ENCODE data around the gene NCLN. TPM values are rescaled to one million over a fixed set of nuclear protein-coding genes. Genes with fewer than 3 reads are reported as not detected.

Gene NCLN
- total RNA-seq, 2 experiments from 2014 or later = 55.9 to 56.8 TPM

- H3K27me3 Mint-ChIP-seq = no peaks in the 10 kb centered on the region
- H3K9me3 Mint-ChIP-seq = no peaks in the 10 kb centered on the region
- no peak overlapping the region for H3K4me3 Mint-ChIP-seq
- intact Hi-C loops (cut with micrococcal nuclease) = no loop called here
- peaks cover 10% of the 10 kb centered on the region for H3K4me1 Mint-ChIP-seq (ENCODE audit: low read depth)
- CTCF ChIA-PET = interaction anchor here (1.0 kb wide), 1 partner anchor 262 kb away, joined by 3 read pairs; no protein-coding TSS in a partner anchor
- no peak overlapping the region for H3K27ac Mint-ChIP-seq
- TF ChIP-seq, protein P1, sequence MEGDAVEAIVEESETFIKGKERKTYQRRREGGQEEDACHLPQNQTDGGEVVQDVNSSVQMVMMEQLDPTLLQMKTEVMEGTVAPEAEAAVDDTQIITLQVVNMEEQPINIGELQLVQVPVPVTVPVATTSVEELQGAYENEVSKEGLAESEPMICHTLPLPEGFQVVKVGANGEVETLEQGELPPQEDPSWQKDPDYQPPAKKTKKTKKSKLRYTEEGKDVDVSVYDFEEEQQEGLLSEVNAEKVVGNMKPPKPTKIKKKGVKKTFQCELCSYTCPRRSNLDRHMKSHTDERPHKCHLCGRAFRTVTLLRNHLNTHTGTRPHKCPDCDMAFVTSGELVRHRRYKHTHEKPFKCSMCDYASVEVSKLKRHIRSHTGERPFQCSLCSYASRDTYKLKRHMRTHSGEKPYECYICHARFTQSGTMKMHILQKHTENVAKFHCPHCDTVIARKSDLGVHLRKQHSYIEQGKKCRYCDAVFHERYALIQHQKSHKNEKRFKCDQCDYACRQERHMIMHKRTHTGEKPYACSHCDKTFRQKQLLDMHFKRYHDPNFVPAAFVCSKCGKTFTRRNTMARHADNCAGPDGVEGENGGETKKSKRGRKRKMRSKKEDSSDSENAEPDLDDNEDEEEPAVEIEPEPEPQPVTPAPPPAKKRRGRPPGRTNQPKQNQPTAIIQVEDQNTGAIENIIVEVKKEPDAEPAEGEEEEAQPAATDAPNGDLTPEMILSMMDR (IDR thresholded peaks at IDR 0.05) = no peak
- POLR2A ChIA-PET = no interaction called here
- DNase-seq = no peak
- H3K36me3 Mint-ChIP-seq (ENCODE audit: low read depth) = peaks cover 7% of the 10 kb centered on the region
- no peak for ATAC-seq
Measured at GRCh38 chr19:3149526-3150505, 35.9 kb upstream of the NCLN start.

DNA sequence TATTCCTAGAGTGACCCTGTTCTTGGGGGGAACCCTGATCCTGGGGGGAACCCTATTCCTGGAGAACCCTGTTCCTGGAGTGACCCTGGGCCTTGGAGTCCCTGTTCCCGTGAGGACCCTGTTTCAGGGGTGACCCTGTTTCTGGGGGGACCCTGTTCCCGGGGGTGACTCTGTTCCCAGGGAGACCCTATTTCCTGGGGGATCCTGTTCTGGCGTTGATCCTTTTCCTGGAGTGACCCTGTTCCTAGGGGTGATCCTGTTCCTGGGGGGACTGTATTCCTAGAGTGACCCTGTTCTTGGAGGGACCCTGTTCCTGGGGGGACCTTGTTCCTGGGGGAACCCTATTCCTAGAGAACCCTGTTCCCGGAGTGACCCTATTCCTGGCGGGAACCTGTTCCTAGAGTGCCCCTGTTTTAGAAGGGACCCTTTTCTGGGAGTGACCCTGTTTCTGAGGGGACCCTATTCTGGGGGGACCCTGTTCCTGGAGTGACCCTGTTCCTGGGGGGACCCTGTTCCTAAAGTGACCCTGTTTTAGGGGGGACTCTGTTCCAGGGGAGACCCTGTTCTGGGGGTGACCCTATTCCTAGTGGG, 34.9 kb upstream of the NCLN start:
- no peak overlapping the region for H3K4me3 Mint-ChIP-seq
- no peak overlapping the region for H3K27ac Mint-ChIP-seq
- intact Hi-C loops (cut with micrococcal nuclease) = no loop called here
- H3K27me3 Mint-ChIP-seq = no peaks in the 10 kb centered on the region
- DNase-seq (no peak), ATAC-seq (no peak)
- POLR2A ChIA-PET = no interaction called here
- CTCF ChIA-PET = interaction anchor here (0.8 to 1.3 kb wide), 2 partner anchors 13 to 42 kb away, joined by 3 to 4 read pairs; no protein-coding TSS in a partner anchor
- H3K4me1 Mint-ChIP-seq (ENCODE audit: low read depth) = peaks cover 10% of the 10 kb centered on the region
- no peaks in the 10 kb centered on the region for H3K9me3 Mint-ChIP-seq
- TF ChIP-seq, protein P1 (IDR thresholded peaks at IDR 0.05) = no peak
- peaks cover 14% of the 10 kb centered on the region for H3K36me3 Mint-ChIP-seq (ENCODE audit: low read depth)

- ATAC-seq (no peak), DNase-seq (no peak)
- ChIA-PET POLR2A (no interaction called here), CTCF (interaction anchor here (0.8 to 1.7 kb wide), 5 partner anchors 11 to 43 kb away, joined by 3 to 6 read pairs (median 3); no protein-coding TSS in a partner anchor)
- peaks cover 6% of the 10 kb centered on the region for H3K4me1 Mint-ChIP-seq (ENCODE audit: low read depth)
- H3K27me3 Mint-ChIP-seq = no peaks in the 10 kb centered on the region
- TF ChIP-seq, protein P1 (IDR thresholded peaks at IDR 0.05) = no peak
- intact Hi-C loops (cut with micrococcal nuclease) = no loop called here
- H3K4me3 Mint-ChIP-seq = no peak overlapping the region
- no peak overlapping the region for H3K27ac Mint-ChIP-seq
- peaks cover 19% of the 10 kb centered on the region for H3K36me3 Mint-ChIP-seq (ENCODE audit: low read depth)
- no peaks in the 10 kb centered on the region for H3K9me3 Mint-ChIP-seq
Measured at GRCh38 chr19:3151563-3152418, 33.9 kb upstream of the NCLN start.

- Mint-ChIP-seq H3K27me3 (no peaks in the 10 kb centered on the region), H3K27ac (no peak overlapping the region), H3K4me3 (no peak overlapping the region), H3K9me3 (no peaks in the 10 kb centered on the region), H3K4me1 (ENCODE audit: low read depth) (peaks cover 5% of the 10 kb centered on the region), H3K36me3 (ENCODE audit: low read depth) (peaks cover 22% of the 10 kb centered on the region)
- POLR2A ChIA-PET = no interaction called here
- TF ChIP-seq, protein P1 (IDR thresholded peaks at IDR 0.05) = no peak
- CTCF ChIA-PET = interaction anchor here (0.7 to 1.7 kb wide), 4 partner anchors 10 to 77 kb away, joined by 3 to 6 read pairs (median 3); no protein-coding TSS in a partner anchor
- ATAC-seq (no peak), DNase-seq (no peak)
- intact Hi-C loops (cut with micrococcal nuclease) = no loop called here
Measured at GRCh38 chr19:3152419-3152780, 33.3 kb upstream of the NCLN start.
